Colon (tissue), 2 donors: ENCODE measurements around the gene RAB12.
"Not testable (repeated sequence)": the region's sequence is repeated elsewhere in the genome, so short reads cannot be mapped to it uniquely, and the experiment has no call there.

Source experiments
- FAIRE-seq: peaks from 2 replicates; lab custom pipeline; 2012; peaks lifted over from hg19 to GRCh38; lab: Jason Lieb, UNC
- donor health status: control.
- donor health status: control.

RAB12 gene

GRCh38 chr18:8608795-8609658, at the start of gene RAB12:
Gene RAB12 (plus strand): TSS chr18:8609437. CDS start chr18:8609440, 3 bp downstream.
- FAIRE-seq = no peak

GRCh38 chr18:8559612-8560186, 49.5 kb upstream of the RAB12 start:
- FAIRE-seq = no peak

- FAIRE-seq = no peak
Measured at GRCh38 chr18:8561123-8561910, 47.9 kb upstream of the RAB12 start.

- FAIRE-seq = no peak
Measured at GRCh38 chr18:8562070-8562469, 47.2 kb upstream of the RAB12 start.

- no peak for FAIRE-seq
Measured at GRCh38 chr18:8562919-8563318, 46.3 kb upstream of the RAB12 start.

- no peak for FAIRE-seq
Measured at GRCh38 chr18:8571399-8571798, 37.8 kb upstream of the RAB12 start.

GRCh38 chr18:8573766-8574165, 35.5 kb upstream of the RAB12 start:
- not testable (repeated sequence) for FAIRE-seq

GRCh38 chr18:8584798-8585197, 24.4 kb upstream of the RAB12 start:
- no peak for FAIRE-seq

GRCh38 chr18:8586941-8587340, 22.3 kb upstream of the RAB12 start:
- FAIRE-seq = no peak

- no peak for FAIRE-seq
Measured at GRCh38 chr18:8595445-8595844, 13.8 kb upstream of the RAB12 start.

- FAIRE-seq = no peak
Measured at GRCh38 chr18:8601277-8602032, 7.8 kb upstream of the RAB12 start.

- FAIRE-seq = no peak
Measured at GRCh38 chr18:8602040-8602439, 7.2 kb upstream of the RAB12 start.

GRCh38 chr18:8602557-8602956, 6.7 kb upstream of the RAB12 start:
- FAIRE-seq = no peak

- no peak for FAIRE-seq
Measured at GRCh38 chr18:8603663-8604520, 5.3 kb upstream of the RAB12 start.

GRCh38 chr18:8605974-8606373, 3.3 kb upstream of the RAB12 start:
- FAIRE-seq = no peak

- no peak for FAIRE-seq
Measured at GRCh38 chr18:8607776-8608742, 1.2 kb upstream of the RAB12 start.

- no peak for FAIRE-seq
Measured at GRCh38 chr18:8609659-8610458, 622 bp downstream of the RAB12 start.

GRCh38 chr18:8610459-8610851, 1.2 kb downstream of the RAB12 start:
- no peak for FAIRE-seq

- no peak for FAIRE-seq
Measured at GRCh38 chr18:8611916-8612576, 2.8 kb downstream of the RAB12 start.
